H9 (cell line): ENCODE data around the gene STAMBP. TPM values are rescaled to one million over a fixed set of nuclear protein-coding genes. Genes with fewer than 3 reads are reported as not detected.
"Not testable (repeated sequence)": the region's sequence is repeated elsewhere in the genome, so short reads cannot be mapped to it uniquely, and the experiment has no call there.

Experiments
- DNase-seq: peaks from one replicate; pipeline ENCODE4 v3.0.0-alpha.2; 2017
- H2AFZ ChIP-seq: one replicate; pipeline ENCODE4 v1.6.1; 2013; ENCODE audit warnings: mild to moderate bottlenecking, low read length, control low read depth, moderate library complexity
- H2AK5ac ChIP-seq: 2 replicates; pipeline ENCODE4 v1.6.1; 2013; ENCODE audit warnings: low read length, control low read depth, mixed read lengths; ENCODE audit not compliant: insufficient read length
- H2BK120ac ChIP-seq: one replicate; pipeline ENCODE4 v1.6.1; 2013; ENCODE audit warnings: low read depth, mild to moderate bottlenecking, low read length, control low read depth, inconsistent platforms; ENCODE audit not compliant: poor library complexity, severe bottlenecking
- H2BK12ac ChIP-seq: 2 replicates; pipeline ENCODE4 v1.6.1; 2013; ENCODE audit warnings: low read length, control low read depth, mixed read lengths, low read depth; ENCODE audit not compliant: insufficient read length
- H2BK15ac ChIP-seq: 2 replicates; pipeline ENCODE4 v1.6.1; 2013; ENCODE audit warnings: low read depth, low read length, control low read depth
- H2BK20ac ChIP-seq: one replicate; pipeline ENCODE4 v1.6.1; 2013; ENCODE audit warnings: low read depth, mild to moderate bottlenecking, low read length, control low read depth, inconsistent platforms; ENCODE audit not compliant: poor library complexity, severe bottlenecking
- H2BK5ac ChIP-seq: 2 replicates; pipeline ENCODE4 v1.6.1; 2013; ENCODE audit warnings: low read length, control low read depth, mixed read lengths; ENCODE audit not compliant: insufficient read length
- H3K14ac ChIP-seq: 2 replicates; pipeline ENCODE4 v1.6.1; 2013; ENCODE audit warnings: low read length, control low read depth; ENCODE audit not compliant: insufficient read depth
- H3K18ac ChIP-seq: 2 replicates; pipeline ENCODE4 v1.6.1; 2013; ENCODE audit warnings: low read depth, mild to moderate bottlenecking, mixed read lengths, low read length, control low read depth; ENCODE audit not compliant: insufficient read length
- H3K23ac ChIP-seq: 2 replicates; pipeline ENCODE4 v1.6.1; 2013; ENCODE audit warnings: low read length, control low read depth, mixed read lengths, low read depth; ENCODE audit not compliant: insufficient read length
- H3K23me2 ChIP-seq: 2 replicates; pipeline ENCODE4 v1.6.1; 2013; ENCODE audit warnings: low read depth, mild to moderate bottlenecking, mixed read lengths, low read length, control low read depth; ENCODE audit not compliant: insufficient read length, poor library complexity, severe bottlenecking
- H3K27ac ChIP-seq: 2 replicates; pipeline ENCODE4 v1.5.1; 2013; ENCODE audit warnings: low read length, control low read depth, mixed read lengths, low read depth; ENCODE audit not compliant: insufficient read length
- H3K27me3 ChIP-seq: 2 replicates; pipeline ENCODE4 v1.6.1; 2013; ENCODE audit warnings: low read length, control low read depth, inconsistent platforms; ENCODE audit not compliant: insufficient read depth
- H3K4ac ChIP-seq: 2 replicates; pipeline ENCODE4 v1.6.1; 2013; ENCODE audit warnings: low read depth, mild to moderate bottlenecking, control low read depth, inconsistent platforms, low read length, moderate library complexity
- H3K4me1 ChIP-seq: 2 replicates; pipeline ENCODE4 v1.6.1; 2013; ENCODE audit warnings: low read length, control low read depth, inconsistent platforms; ENCODE audit not compliant: insufficient read depth
- H3K4me2 ChIP-seq: 2 replicates; pipeline ENCODE4 v1.6.1; 2013; ENCODE audit warnings: low read length, control low read depth, mixed read lengths; ENCODE audit not compliant: insufficient read length, insufficient read depth
- H3K56ac ChIP-seq: 2 replicates; pipeline ENCODE4 v1.6.1; 2013; ENCODE audit warnings: low read depth, mild to moderate bottlenecking, mixed read lengths, low read length, control low read depth; ENCODE audit not compliant: insufficient read length
- H3K79me1 ChIP-seq: 2 replicates; pipeline ENCODE4 v1.6.1; 2013; ENCODE audit warnings: low read depth, mild to moderate bottlenecking, moderate library complexity, low read length, control low read depth, inconsistent platforms; ENCODE audit not compliant: insufficient read depth, poor library complexity, severe bottlenecking
- H3K79me2 ChIP-seq: 2 replicates; pipeline ENCODE4 v1.6.1; 2013; ENCODE audit warnings: low read length, control low read depth, inconsistent platforms; ENCODE audit not compliant: insufficient read depth
- H3K9ac ChIP-seq: 2 replicates; pipeline ENCODE4 v1.6.1; 2013; ENCODE audit warnings: low read length, control low read depth, mixed read lengths; ENCODE audit not compliant: insufficient read length; ENCODE audit errors: extremely low read depth
- H3K9me3 ChIP-seq: one replicate; pipeline ENCODE4 v1.6.1; 2013; ENCODE audit warnings: low read depth, low read length, inconsistent platforms; ENCODE audit not compliant: control insufficient read depth
- H3T11ph ChIP-seq: one replicate; pipeline ENCODE4 v1.6.1; 2013; ENCODE audit warnings: mild to moderate bottlenecking, low read length, control low read depth, inconsistent platforms
- H4K20me1 ChIP-seq: one replicate; pipeline ENCODE4 v1.6.1; 2013; ENCODE audit not compliant: control insufficient read depth, insufficient read length, insufficient read depth
- H4K5ac ChIP-seq: 2 replicates; pipeline ENCODE4 v1.6.1; 2013; ENCODE audit warnings: low read depth, mild to moderate bottlenecking, mixed read lengths, low read length, control low read depth; ENCODE audit not compliant: insufficient read length
- H4K8ac ChIP-seq: replicated peaks from 2 replicates; pipeline ENCODE4 v1.6.1; 2013; ENCODE audit warnings: low read length, control low read depth, mixed read lengths, low read depth; ENCODE audit not compliant: insufficient read length
- H4K91ac ChIP-seq: 2 replicates; pipeline ENCODE4 v1.6.1; 2013; ENCODE audit warnings: low read depth, mild to moderate bottlenecking, moderate library complexity, mixed read lengths, low read length, control low read depth; ENCODE audit not compliant: insufficient read length
- H3K27ac Mint-ChIP-seq, 3 experiments: 2 replicates in 2 of 3; 3 replicates in 1 of 3; pipeline ENCODE4 v1.8.0; 2020 to 2021; ENCODE audit warnings: mixed read lengths in 3 of 3, mild to moderate bottlenecking in 1 of 3, moderate library complexity in 1 of 3
- H3K27me3 Mint-ChIP-seq: 2 replicates; pipeline ENCODE4 v1.8.0; 2021; ENCODE audit warnings: low read depth, mild to moderate bottlenecking, moderate library complexity, mixed read lengths
- H3K36me3 Mint-ChIP-seq, 3 experiments: 2 replicates in 2 of 3; 3 replicates in 1 of 3; pipeline ENCODE4 v1.8.0; 2020 to 2021; ENCODE audit warnings: low read depth in 3 of 3, mixed read lengths in 3 of 3; ENCODE audit not compliant: insufficient read depth in 1 of 3
- H3K4me1 Mint-ChIP-seq, 2 experiments: 2 replicates each; pipeline ENCODE4 v1.8.0; 2020; ENCODE audit warnings: mixed read lengths in 2 of 2
- H3K4me3 Mint-ChIP-seq, 2 experiments: 2 replicates in 1 of 2; 3 replicates in 1 of 2; pipeline ENCODE4 v1.8.0; 2020 to 2021; ENCODE audit warnings: mild to moderate bottlenecking in 2 of 2, mixed read lengths in 2 of 2, moderate library complexity in 1 of 2
- H3K9me3 Mint-ChIP-seq, 2 experiments: 2 replicates in 1 of 2; 3 replicates in 1 of 2; pipeline ENCODE4 v1.8.0; 2020; ENCODE audit warnings: mild to moderate bottlenecking in 2 of 2, mixed read lengths in 2 of 2, moderate library complexity in 1 of 2
- WGBS: extraction: QIAGEN DNeasy Blood & Tissue Kit; methylation state at CpG from one replicate; pipeline ENCODE4 v1.1.7; 2013; ENCODE audit warnings: missing lambda C conversion rate, low lambda C conversion rate, mixed read lengths; ENCODE audit not compliant: insufficient read length; ENCODE audit errors: extremely low coverage; 5-methylcytosine and 5-hydroxymethylcytosine counted together
- total RNA-seq: library from RNA; stranded (reverse); gene quantifications from 2 replicates; pipeline ENCODE4 v1.2.1, GENCODE V29; 2021
- TF ChIP-seq, protein P1 (sequence below): fragments of 200-600 bp; sonication (generic); conservative IDR thresholded peaks from 3 replicates; pipeline ENCODE4 v1.8.0; 2021; ENCODE audit warnings: antibody characterized with exemption, mild to moderate bottlenecking

Gene STAMBP
- total RNA-seq, 1 experiment from 2014 or later, result 45.5 TPM

DNA sequence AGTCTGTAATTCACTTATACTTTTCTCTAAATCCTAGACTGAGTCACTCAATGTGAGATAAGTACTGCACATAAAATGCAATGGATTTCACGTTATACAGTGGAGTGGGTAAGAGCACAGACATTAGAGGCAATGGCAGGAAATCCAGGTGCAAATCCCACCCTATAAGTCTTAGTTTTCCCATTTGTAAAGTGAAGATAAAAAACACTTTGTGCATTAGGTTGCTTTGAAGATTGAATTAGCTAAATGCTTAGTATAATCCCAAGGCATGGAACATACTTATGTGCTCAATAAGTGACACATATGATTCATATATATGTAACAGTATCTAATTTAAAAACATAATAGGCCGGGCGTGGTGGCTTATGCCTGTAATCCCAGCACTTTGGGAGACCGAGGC is 74.6 kb downstream of the STAMBP start:
- H2BK120ac ChIP-seq, result no peak overlapping the region
- no peak overlapping the region for H3T11ph ChIP-seq
- H2AFZ ChIP-seq, result no peak overlapping the region
- TF ChIP-seq, protein P1, sequence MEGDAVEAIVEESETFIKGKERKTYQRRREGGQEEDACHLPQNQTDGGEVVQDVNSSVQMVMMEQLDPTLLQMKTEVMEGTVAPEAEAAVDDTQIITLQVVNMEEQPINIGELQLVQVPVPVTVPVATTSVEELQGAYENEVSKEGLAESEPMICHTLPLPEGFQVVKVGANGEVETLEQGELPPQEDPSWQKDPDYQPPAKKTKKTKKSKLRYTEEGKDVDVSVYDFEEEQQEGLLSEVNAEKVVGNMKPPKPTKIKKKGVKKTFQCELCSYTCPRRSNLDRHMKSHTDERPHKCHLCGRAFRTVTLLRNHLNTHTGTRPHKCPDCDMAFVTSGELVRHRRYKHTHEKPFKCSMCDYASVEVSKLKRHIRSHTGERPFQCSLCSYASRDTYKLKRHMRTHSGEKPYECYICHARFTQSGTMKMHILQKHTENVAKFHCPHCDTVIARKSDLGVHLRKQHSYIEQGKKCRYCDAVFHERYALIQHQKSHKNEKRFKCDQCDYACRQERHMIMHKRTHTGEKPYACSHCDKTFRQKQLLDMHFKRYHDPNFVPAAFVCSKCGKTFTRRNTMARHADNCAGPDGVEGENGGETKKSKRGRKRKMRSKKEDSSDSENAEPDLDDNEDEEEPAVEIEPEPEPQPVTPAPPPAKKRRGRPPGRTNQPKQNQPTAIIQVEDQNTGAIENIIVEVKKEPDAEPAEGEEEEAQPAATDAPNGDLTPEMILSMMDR, result no peak
- Mint-ChIP-seq H3K9me3 (no peaks in the 10 kb centered on the region), H3K27ac (no peak overlapping the region), H3K4me3 (no peak overlapping the region), H3K4me1 (peaks cover 4 to 8% of the 10 kb centered on the region in 2 experiments), H3K36me3 (no peaks in the 10 kb centered on the region; a peak in 1 of 7 replicates), H3K27me3 (peaks cover 8% of the 10 kb centered on the region)
- H3K9me3 ChIP-seq, result no peaks in the 10 kb centered on the region
- no peak overlapping the region for H3K9ac ChIP-seq
- no peaks in the 10 kb centered on the region for H3K23me2 ChIP-seq
- no peak overlapping the region for H3K18ac ChIP-seq
- no peak for DNase-seq
- no peak overlapping the region for H2AK5ac ChIP-seq
- no peaks in the 10 kb centered on the region for H3K79me2 ChIP-seq
- no peaks in the 10 kb centered on the region for H3K79me1 ChIP-seq
- H3K56ac ChIP-seq, result no peak overlapping the region
- H3K4me1 ChIP-seq, result no peaks in the 10 kb centered on the region
- H2BK5ac ChIP-seq, result no peak overlapping the region
- H2BK12ac ChIP-seq, result no peak overlapping the region
- no peak overlapping the region for H4K8ac ChIP-seq
- H3K27ac ChIP-seq, result no peak overlapping the region
- no peaks in the 10 kb centered on the region for H3K27me3 ChIP-seq
- H3K23ac ChIP-seq, result no peak overlapping the region
- no peak overlapping the region for H3K14ac ChIP-seq
- WGBS, result no CpG with 5 or more reads among the region's 4 CpGs
- H4K20me1 ChIP-seq, result no peaks in the 10 kb centered on the region
- H2BK15ac ChIP-seq, result no peak overlapping the region
- no peak overlapping the region for H3K4me2 ChIP-seq
- H2BK20ac ChIP-seq, result no peak overlapping the region
- no peak overlapping the region for H3K4ac ChIP-seq
- H4K5ac ChIP-seq, result no peak overlapping the region
- H4K91ac ChIP-seq, result no peak overlapping the region

DNA sequence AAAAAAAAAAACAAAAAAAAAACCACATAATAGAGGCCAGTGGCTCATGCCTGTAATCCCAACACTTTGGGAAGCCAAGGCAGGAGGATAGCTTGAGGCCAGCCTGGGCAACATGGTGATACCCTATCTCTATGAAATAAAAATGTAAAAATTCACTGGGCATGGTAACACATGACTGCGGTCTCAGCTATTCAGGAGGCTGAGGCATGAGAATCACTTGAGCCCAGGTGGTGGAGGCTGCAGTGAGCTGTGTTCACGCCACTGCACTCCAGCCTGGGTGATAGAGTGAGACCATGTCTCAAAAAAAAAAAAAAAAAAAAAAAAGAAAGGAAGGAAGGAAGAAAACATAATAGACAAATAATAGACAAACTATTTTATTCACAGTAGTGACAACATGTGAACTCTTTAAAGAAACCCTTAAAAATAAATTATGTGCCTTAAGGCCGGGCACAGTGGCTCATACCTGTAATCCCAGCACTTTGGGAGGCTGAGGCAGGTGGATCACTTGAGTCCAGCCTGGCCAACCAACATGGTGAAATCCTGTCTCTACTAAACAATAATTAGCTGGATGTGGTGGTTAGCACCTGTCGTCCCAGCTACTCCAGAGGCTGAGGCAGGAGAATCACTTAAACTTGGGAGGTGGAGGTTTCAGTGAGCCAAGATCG is 75.3 kb downstream of the STAMBP start:
- not testable (repeated sequence) for H3K79me1 ChIP-seq, H2BK5ac ChIP-seq, H3K9me3 ChIP-seq, H3K23ac ChIP-seq, H3K9me3 Mint-ChIP-seq, H3K56ac ChIP-seq, H4K8ac ChIP-seq, DNase-seq, H3K18ac ChIP-seq, H3K14ac ChIP-seq, H3K4me1 ChIP-seq, H3K27me3 ChIP-seq, H3K4me3 Mint-ChIP-seq, H3K27ac ChIP-seq, H3K4ac ChIP-seq, H2BK120ac ChIP-seq, H2AFZ ChIP-seq, H3K23me2 ChIP-seq, H2BK20ac ChIP-seq, H3K4me2 ChIP-seq, H4K91ac ChIP-seq, H3K79me2 ChIP-seq, H3K36me3 Mint-ChIP-seq, H4K5ac ChIP-seq, H3K27me3 Mint-ChIP-seq, H3K4me1 Mint-ChIP-seq, H3T11ph ChIP-seq, H2BK15ac ChIP-seq, H3K27ac Mint-ChIP-seq, H2AK5ac ChIP-seq, H2BK12ac ChIP-seq, H4K20me1 ChIP-seq, H3K9ac ChIP-seq
- WGBS, result no CpG with 5 or more reads among the region's 5 CpGs
